ENCODE data around the gene NAGPA.

DNA sequence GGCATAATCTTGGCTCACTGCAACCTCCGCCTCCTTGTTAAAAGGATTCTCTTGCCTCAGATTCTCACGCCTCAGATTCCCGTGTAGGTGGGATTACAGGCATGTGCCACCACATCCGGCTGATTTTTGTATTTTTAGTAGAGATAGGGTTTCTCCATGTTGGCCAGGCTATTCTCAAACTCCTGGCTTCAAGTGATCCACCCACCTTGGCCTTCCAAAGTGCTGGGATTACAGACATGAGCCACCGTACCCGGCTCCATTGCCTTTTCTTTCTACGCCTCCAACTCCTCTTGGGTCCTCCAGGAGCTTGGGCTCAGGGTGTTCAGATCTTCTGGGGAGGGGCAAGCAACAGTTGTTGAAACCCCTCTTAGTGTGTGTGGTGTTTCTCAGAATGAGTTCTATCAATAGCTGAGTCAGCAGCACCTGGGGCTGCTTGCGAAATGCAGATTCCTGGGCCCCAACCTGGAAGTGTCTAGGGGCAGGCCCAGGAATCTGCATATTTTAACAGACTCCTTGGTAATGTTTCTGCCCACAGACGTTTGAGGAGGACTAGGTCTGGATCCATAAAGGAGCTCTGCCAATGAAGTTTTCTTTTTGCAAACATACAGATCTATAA, 44.2 kb downstream of the NAGPA start:
- no peak for TF ChIP-seq POLR2A (IDR thresholded peaks at IDR 0.05; ENCODE audit: extremely low read depth, insufficient read length)
- TF ChIP-seq, protein P1, sequence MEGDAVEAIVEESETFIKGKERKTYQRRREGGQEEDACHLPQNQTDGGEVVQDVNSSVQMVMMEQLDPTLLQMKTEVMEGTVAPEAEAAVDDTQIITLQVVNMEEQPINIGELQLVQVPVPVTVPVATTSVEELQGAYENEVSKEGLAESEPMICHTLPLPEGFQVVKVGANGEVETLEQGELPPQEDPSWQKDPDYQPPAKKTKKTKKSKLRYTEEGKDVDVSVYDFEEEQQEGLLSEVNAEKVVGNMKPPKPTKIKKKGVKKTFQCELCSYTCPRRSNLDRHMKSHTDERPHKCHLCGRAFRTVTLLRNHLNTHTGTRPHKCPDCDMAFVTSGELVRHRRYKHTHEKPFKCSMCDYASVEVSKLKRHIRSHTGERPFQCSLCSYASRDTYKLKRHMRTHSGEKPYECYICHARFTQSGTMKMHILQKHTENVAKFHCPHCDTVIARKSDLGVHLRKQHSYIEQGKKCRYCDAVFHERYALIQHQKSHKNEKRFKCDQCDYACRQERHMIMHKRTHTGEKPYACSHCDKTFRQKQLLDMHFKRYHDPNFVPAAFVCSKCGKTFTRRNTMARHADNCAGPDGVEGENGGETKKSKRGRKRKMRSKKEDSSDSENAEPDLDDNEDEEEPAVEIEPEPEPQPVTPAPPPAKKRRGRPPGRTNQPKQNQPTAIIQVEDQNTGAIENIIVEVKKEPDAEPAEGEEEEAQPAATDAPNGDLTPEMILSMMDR (IDR thresholded peaks at IDR 0.05; ENCODE audit: low read depth, low read length): no peak

Data from NB4 (cell line).